DOHH2 (cell line): ENCODE data around the gene REPIN1.

ENCODE experiments used
- H3F3A ChIP-seq: fragments of 200-600 bp; sonication (generic), shearing (Covaris generic); 2 replicates; pipeline ENCODE4 v1.6.0; 2016; ENCODE audit warnings: antibody characterized with exemption, mild to moderate bottlenecking; ENCODE audit not compliant: control insufficient read depth, insufficient read depth
- H3K27ac ChIP-seq: fragments of 200-600 bp; sonication (generic); 2 replicates; pipeline ENCODE4 v1.5.1; 2014; ENCODE audit warnings: low read depth, mild to moderate bottlenecking, low read length, moderate library complexity
- H3K27me3 ChIP-seq: fragments of 200-600 bp; sonication (generic); 2 replicates; pipeline ENCODE4 v1.6.1; 2014; ENCODE audit warnings: mild to moderate bottlenecking, low read length, mixed read lengths; ENCODE audit not compliant: control insufficient read depth
- H3K36me3 ChIP-seq: fragments of 200-600 bp; sonication (generic); 2 replicates; pipeline ENCODE4 v1.6.1; 2014; ENCODE audit warnings: mild to moderate bottlenecking, low read length, moderate library complexity, mixed read lengths; ENCODE audit not compliant: control insufficient read depth
- H3K4me1 ChIP-seq: fragments of 200-600 bp; sonication (generic); 2 replicates; pipeline ENCODE4 v1.6.1; 2014; ENCODE audit warnings: mild to moderate bottlenecking, low read length, mixed read lengths; ENCODE audit not compliant: control insufficient read depth
- H3K4me2 ChIP-seq: fragments of 200-600 bp; sonication (generic); 2 replicates; pipeline ENCODE4 v1.6.0; 2014; ENCODE audit warnings: mild to moderate bottlenecking, low read length, moderate library complexity
- H3K4me3 ChIP-seq: fragments of 200-600 bp; sonication (generic); 2 replicates; pipeline ENCODE4 v1.5.1; 2014; ENCODE audit warnings: mild to moderate bottlenecking, low read length, mixed read lengths
- H3K79me2 ChIP-seq: fragments of 200-600 bp; sonication (generic); 2 replicates; pipeline ENCODE4 v1.6.1; 2014; ENCODE audit warnings: mild to moderate bottlenecking, low read length, mixed read lengths; ENCODE audit not compliant: control insufficient read depth
- H3K9me2 ChIP-seq: fragments of 200-600 bp; sonication (generic); replicated peaks from 2 replicates; pipeline ENCODE4 v1.6.1; 2014; ENCODE audit warnings: mild to moderate bottlenecking, low read length, mixed read lengths; ENCODE audit not compliant: control insufficient read depth
- H3K9me3 ChIP-seq: fragments of 200-600 bp; sonication (generic); 2 replicates; pipeline ENCODE4 v1.6.1; 2014; ENCODE audit warnings: antibody characterized with exemption, low read length, mixed read lengths; ENCODE audit not compliant: control insufficient read depth, insufficient read depth
- H4K20me1 ChIP-seq: fragments of 200-600 bp; sonication (generic); 2 replicates; pipeline ENCODE4 v1.6.0; 2014; ENCODE audit warnings: low read depth, mild to moderate bottlenecking, antibody characterized with exemption, low read length, moderate library complexity; ENCODE audit not compliant: control insufficient read depth, insufficient read depth
- CTCF ChIP-seq: fragments of 200-600 bp; sonication (generic); IDR thresholded peaks from one replicate; pipeline ENCODE4 v1.5.1; 2014; ENCODE audit warnings: antibody characterized with exemption, mild to moderate bottlenecking, low read depth, low read length; ENCODE audit not compliant: poor library complexity, severe bottlenecking
- EZH2phosphoT487 ChIP-seq: fragments of 200-600 bp; sonication (generic); IDR thresholded peaks from 2 replicates; pipeline ENCODE4 v1.6.1; 2017; ENCODE audit warnings: borderline replicate concordance, mild to moderate bottlenecking, antibody characterized with exemption, low read length, moderate library complexity, mixed read lengths

The REPIN1 gene

GRCh38 chr7:150405584-150406311 lies 37.1 kb downstream of the REPIN1 start:
- Histone ChIP-seq H3K9me2 (no peaks in the 10 kb centered on the region), H3K36me3 (no peaks in the 10 kb centered on the region), H4K20me1 (no peaks in the 10 kb centered on the region), H3K27ac (no peak overlapping the region), H3K9me3 (no peaks in the 10 kb centered on the region), H3K4me1 (peaks cover 34% of the 10 kb centered on the region), H3F3A (peaks cover 9% of the 10 kb centered on the region), H3K4me3 (peak overlapping the region; percentile 75), H3K79me2 (no peaks in the 10 kb centered on the region), H3K4me2 (peak overlapping the region; percentile 81), H3K27me3 (no peaks in the 10 kb centered on the region)
- TF ChIP-seq CTCF (peak; percentile 2), EZH2phosphoT487 (no peak)

- H4K20me1 ChIP-seq, result no peaks in the 10 kb centered on the region
- H3K4me2 ChIP-seq, result peak overlapping the region; percentile 81
- H3K27me3 ChIP-seq, result no peaks in the 10 kb centered on the region
- H3K4me1 ChIP-seq, result peaks cover 34% of the 10 kb centered on the region
- no peaks in the 10 kb centered on the region for H3K9me2 ChIP-seq
- no peaks in the 10 kb centered on the region for H3K9me3 ChIP-seq
- peak overlapping the region; percentile 75 for H3K4me3 ChIP-seq
- TF ChIP-seq CTCF (no peak), EZH2phosphoT487 (no peak)
- H3K79me2 ChIP-seq, result no peaks in the 10 kb centered on the region
- no peaks in the 10 kb centered on the region for H3K36me3 ChIP-seq
- peaks cover 9% of the 10 kb centered on the region for H3F3A ChIP-seq
- peak overlapping the region; percentile 27; the same call in 1 of the 2 replicates for H3K27ac ChIP-seq
These were observed 37.6 kb downstream of the REPIN1 start for GRCh38 chr7:150406312-150406566.

GRCh38 chr7:150406567-150407421 lies 38.2 kb downstream of the REPIN1 start:
- H3K4me3 ChIP-seq, result peak overlapping the region; percentile 75
- H3K4me2 ChIP-seq, result peak overlapping the region; percentile 81

More at GRCh38 chr7:150406567-150407421, 38.2 kb downstream of the REPIN1 start:
- Histone ChIP-seq H3K9me3 (no peaks in the 10 kb centered on the region), H3K27me3 (no peaks in the 10 kb centered on the region), H3K27ac (peak overlapping the region; percentile 27), H3K4me1 (peaks cover 34% of the 10 kb centered on the region), H3K9me2 (no peaks in the 10 kb centered on the region), H3K79me2 (no peaks in the 10 kb centered on the region), H4K20me1 (no peaks in the 10 kb centered on the region), H3F3A (peaks cover 9% of the 10 kb centered on the region), H3K36me3 (no peaks in the 10 kb centered on the region)
- TF ChIP-seq CTCF (no peak), EZH2phosphoT487 (no peak)
